CD4-positive, alpha-beta T cell (primary cell): ENCODE results near the gene IGF2R. TPM values are rescaled to one million over a fixed set of nuclear protein-coding genes. Genes with fewer than 3 reads are reported as not detected.
"Not testable (repeated sequence)": the region's sequence is repeated elsewhere in the genome, so short reads cannot be mapped to it uniquely, and the experiment has no call there.

Experiments used
- ATAC-seq: fragments of 200-7000 bp; cut with Tn5 transposase; one replicate; pipeline ENCODE4 v1.10.0; 2022; ENCODE audit warnings: mild to moderate bottlenecking; ENCODE audit not compliant: poor library complexity
- CTCF ChIA-PET: fragments of 350-600 bp; sonication (Branson Sonifier 250); formaldehyde crosslinking; loops from one replicate; lab custom pipeline; 2021; ENCODE audit warnings: antibody characterized with exemption, inconsistent platforms; lab: Charles Lee
- POLR2A ChIA-PET: fragments of 350-600 bp; sonication (Branson Sonifier 250); formaldehyde crosslinking; loops from one replicate; lab custom pipeline; 2021; ENCODE audit warnings: antibody characterized with exemption, inconsistent platforms; lab: Charles Lee
- DNase-seq, 14 experiments: peaks; one replicate each; pipeline ENCODE4 v3.0.0-alpha.2; 2013 to 2020; ENCODE audit warnings: mixed read lengths in 2 of 14
- H3K27ac ChIP-seq, 2 donors: one replicate each; pipeline versions ENCODE4 v1.5.1 to v1.7.0; 2013; ENCODE audit warnings: low read length in 2 of 2, low read depth in 1 of 2, mild to moderate bottlenecking in 1 of 2
- H3K27me3 ChIP-seq, 2 experiments: 1 replicate in 1 of 2; 2 replicates in 1 of 2; pipeline versions ENCODE4 v1.6.1 to v1.7.0; 2013; ENCODE audit warnings: low read length in 2 of 2, control low read depth in 1 of 2, mild to moderate bottlenecking in 1 of 2, moderate library complexity in 1 of 2; ENCODE audit not compliant: insufficient read depth in 2 of 2, control insufficient read depth in 1 of 2
- H3K36me3 ChIP-seq: one replicate; pipeline ENCODE4 v1.6.1; 2013; ENCODE audit warnings: low read length, control low read depth; ENCODE audit not compliant: insufficient read depth
- H3K4me1 ChIP-seq: one replicate; pipeline ENCODE4 v1.6.1; 2013; ENCODE audit warnings: low read length, control low read depth; ENCODE audit not compliant: insufficient read depth
- H3K4me3 ChIP-seq: one replicate; pipeline ENCODE4 v1.5.1; 2013; ENCODE audit warnings: mild to moderate bottlenecking, low read length, moderate library complexity
- H3K9me3 ChIP-seq, 2 experiments: 1 replicate in 1 of 2; 2 replicates in 1 of 2; pipeline versions ENCODE4 v1.6.1 to v1.7.0; 2013; ENCODE audit warnings: low read length in 2 of 2, mild to moderate bottlenecking in 2 of 2, control low read depth in 1 of 2, moderate library complexity in 1 of 2; ENCODE audit not compliant: control insufficient read depth in 1 of 2, insufficient read depth in 1 of 2
- H3K27ac Mint-ChIP-seq: one replicate; pipeline ENCODE4 v1.8.0; 2020; ENCODE audit warnings: mixed read lengths
- H3K27me3 Mint-ChIP-seq: one replicate; pipeline ENCODE4 v1.8.0; 2021; ENCODE audit warnings: mixed read lengths
- H3K36me3 Mint-ChIP-seq: one replicate; pipeline ENCODE4 v1.8.0; 2021; ENCODE audit warnings: low read depth, mixed read lengths
- H3K4me1 Mint-ChIP-seq: one replicate; pipeline ENCODE4 v1.8.0; 2021; ENCODE audit warnings: low read depth, mixed read lengths
- H3K4me3 Mint-ChIP-seq: one replicate; pipeline ENCODE4 v1.8.0; 2020; ENCODE audit warnings: mild to moderate bottlenecking, mixed read lengths
- H3K9me3 Mint-ChIP-seq: one replicate; pipeline ENCODE4 v1.8.0; 2020; ENCODE audit warnings: mixed read lengths
- intact Hi-C, 2 experiments: fragments of 100-400 bp; cut with DNase I in 1 of 2; cut with micrococcal nuclease in 1 of 2; formaldehyde crosslinking; loops; one replicate each; pipeline versions ENCODE4 v1.15.1 to v1.9.0; 2023 to 2025; cut with DNase I, micrococcal nuclease
- total RNA-seq, 174 experiments: library from RNA in 2 of 174; stranded (reverse) in 2 of 174; gene quantifications; one replicate each; pipeline ENCODE4 v1.2.3 and lab custom pipeline; 2021 to 2026
- TF ChIP-seq, protein P1 (sequence below): fragments of 200-600 bp; IDR thresholded peaks from one replicate; pipeline ENCODE4 v1.8.0; 2022; ENCODE audit warnings: antibody characterized with exemption, mild to moderate bottlenecking

IGF2R gene
- total RNA-seq, 2 experiments from 2014 or later = 43.8 to 46.7 TPM

DNA sequence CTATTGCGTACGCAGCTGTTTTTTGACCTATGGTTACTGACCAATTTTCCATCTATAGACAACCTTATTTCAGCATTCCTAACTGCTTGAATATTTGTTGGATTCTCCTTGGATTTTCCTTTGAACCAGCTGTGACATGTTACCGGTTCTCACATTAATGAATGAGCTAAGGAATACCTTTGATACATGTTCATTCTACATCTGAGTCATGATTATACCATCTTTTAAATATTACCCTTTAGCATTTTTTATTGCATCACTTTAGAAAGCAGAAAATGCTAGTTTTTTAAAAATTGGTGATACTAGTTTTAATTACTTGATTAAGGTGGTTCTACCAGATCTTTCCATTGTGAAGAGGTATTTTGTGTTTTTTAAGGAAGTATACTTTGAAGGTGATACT, 1.9 kb upstream of the IGF2R start:
- Mint-ChIP-seq H3K9me3 (no peaks in the 10 kb centered on the region), H3K27ac (no peak overlapping the region)

DNA sequence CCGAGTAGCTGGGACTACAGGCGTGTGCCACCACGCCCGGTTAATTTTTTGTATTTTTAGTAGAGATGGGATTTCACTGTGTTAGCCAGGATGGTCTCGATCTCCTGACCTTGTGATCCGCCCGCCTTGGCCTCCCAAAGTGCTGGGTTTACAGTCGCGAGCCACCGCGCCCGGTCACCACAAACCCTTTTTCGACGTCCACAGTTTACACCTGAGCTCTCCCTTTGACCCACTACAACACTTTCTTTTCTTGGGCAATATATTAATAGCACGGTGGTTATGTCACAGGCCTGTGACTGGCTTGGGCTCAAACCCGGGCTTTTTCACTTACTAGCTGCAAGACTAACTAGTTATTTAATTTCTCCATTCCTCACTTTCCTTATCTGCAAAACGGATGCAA, 1.3 kb upstream of the IGF2R start:
- not testable (repeated sequence) for H3K9me3 ChIP-seq, ATAC-seq, H3K27ac ChIP-seq, H3K27me3 Mint-ChIP-seq, DNase-seq, H3K4me3 ChIP-seq, H3K27me3 ChIP-seq, H3K36me3 ChIP-seq, H3K36me3 Mint-ChIP-seq, H3K9me3 Mint-ChIP-seq
- intact Hi-C loops = loop anchor here in 1 of 2 experiments (2.0 to 10.0 kb wide), 3 partner anchors 179 to 557 kb away; partner anchors contain the start of genes TCP1 and WTAP
- H3K4me3 Mint-ChIP-seq = peak overlapping the region; percentile 90
- peaks cover 35% of the 10 kb centered on the region for H3K4me1 Mint-ChIP-seq
- H3K4me1 ChIP-seq = peaks cover 34% of the 10 kb centered on the region
- CTCF ChIA-PET = interaction anchor here (0.8 to 1.2 kb wide), 3 partner anchors 9 to 276 kb away, joined by 3 read pairs; no protein-coding TSS in a partner anchor
- H3K27ac Mint-ChIP-seq = peak overlapping the region; percentile 87
- POLR2A ChIA-PET = interaction anchor here (1.2 to 3.8 kb wide), 6 partner anchors 14 to 241 kb away, joined by 5 to 20 read pairs (median 10); partner anchors contain the start of genes MRPL18, TCP1 and WTAP

More for the DNA sequence above, 1.9 kb upstream of the IGF2R start:
- Mint-ChIP-seq H3K36me3 (peaks cover 9% of the 10 kb centered on the region), H3K4me1 (peaks cover 28% of the 10 kb centered on the region), H3K4me3 (no peak overlapping the region), H3K27me3 (no peaks in the 10 kb centered on the region)
- intact Hi-C loops = loop anchor here in 1 of 2 experiments (2.0 to 10.0 kb wide), 2 partner anchors 178 to 558 kb away; partner anchors contain the start of gene TCP1
- Histone ChIP-seq H3K36me3 (no peaks in the 10 kb centered on the region), H3K4me1 (peaks cover 28% of the 10 kb centered on the region), H3K27me3 (no peaks in the 10 kb centered on the region), H3K27ac (no peak overlapping the region), H3K9me3 (no peaks in the 10 kb centered on the region), H3K4me3 (no peak overlapping the region)
- ChIA-PET POLR2A (interaction anchor here (3.8 kb wide), 1 partner anchor 240 kb away, joined by 20 read pairs; the partner anchor contains the start of gene WTAP), CTCF (interaction anchor here (1.2 kb wide), 1 partner anchor 276 kb away, joined by 3 read pairs; no protein-coding TSS in a partner anchor)
- ATAC-seq (no peak), DNase-seq (no peak)
- TF ChIP-seq, protein P1, sequence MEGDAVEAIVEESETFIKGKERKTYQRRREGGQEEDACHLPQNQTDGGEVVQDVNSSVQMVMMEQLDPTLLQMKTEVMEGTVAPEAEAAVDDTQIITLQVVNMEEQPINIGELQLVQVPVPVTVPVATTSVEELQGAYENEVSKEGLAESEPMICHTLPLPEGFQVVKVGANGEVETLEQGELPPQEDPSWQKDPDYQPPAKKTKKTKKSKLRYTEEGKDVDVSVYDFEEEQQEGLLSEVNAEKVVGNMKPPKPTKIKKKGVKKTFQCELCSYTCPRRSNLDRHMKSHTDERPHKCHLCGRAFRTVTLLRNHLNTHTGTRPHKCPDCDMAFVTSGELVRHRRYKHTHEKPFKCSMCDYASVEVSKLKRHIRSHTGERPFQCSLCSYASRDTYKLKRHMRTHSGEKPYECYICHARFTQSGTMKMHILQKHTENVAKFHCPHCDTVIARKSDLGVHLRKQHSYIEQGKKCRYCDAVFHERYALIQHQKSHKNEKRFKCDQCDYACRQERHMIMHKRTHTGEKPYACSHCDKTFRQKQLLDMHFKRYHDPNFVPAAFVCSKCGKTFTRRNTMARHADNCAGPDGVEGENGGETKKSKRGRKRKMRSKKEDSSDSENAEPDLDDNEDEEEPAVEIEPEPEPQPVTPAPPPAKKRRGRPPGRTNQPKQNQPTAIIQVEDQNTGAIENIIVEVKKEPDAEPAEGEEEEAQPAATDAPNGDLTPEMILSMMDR = no peak

DNA sequence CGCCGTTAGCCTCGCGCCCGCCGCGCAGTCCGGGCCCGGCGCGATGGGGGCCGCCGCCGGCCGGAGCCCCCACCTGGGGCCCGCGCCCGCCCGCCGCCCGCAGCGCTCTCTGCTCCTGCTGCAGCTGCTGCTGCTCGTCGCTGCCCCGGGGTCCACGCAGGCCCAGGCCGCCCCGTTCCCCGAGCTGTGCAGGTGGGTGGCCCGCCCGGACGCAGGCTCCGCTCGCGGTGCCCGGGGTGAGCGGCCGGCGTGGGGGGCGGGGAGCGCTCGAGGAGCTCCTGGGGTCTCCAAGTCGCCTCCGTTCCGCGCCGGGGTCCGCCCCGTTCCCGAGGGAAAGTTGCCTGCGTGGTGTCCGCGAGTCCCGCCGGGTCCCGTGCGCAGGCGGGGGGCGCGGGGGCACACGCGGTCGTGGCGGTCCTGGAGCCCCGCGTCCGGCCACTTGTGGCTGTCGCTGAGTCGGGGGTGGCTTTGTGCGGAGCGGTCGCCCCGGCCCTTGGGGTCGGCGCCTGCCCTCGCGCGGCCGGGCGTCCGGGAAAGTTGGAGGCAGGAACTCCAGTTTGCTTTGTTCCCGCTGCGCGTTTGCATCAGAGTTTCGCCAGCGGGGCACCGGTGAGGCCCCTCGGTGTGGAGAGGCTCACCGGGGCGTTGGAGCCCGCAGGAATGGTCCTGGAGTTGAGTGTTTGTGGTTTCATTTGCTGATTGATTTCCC, 476 bp downstream of the IGF2R start:
- H3K27me3 Mint-ChIP-seq = no peaks in the 10 kb centered on the region
- Histone ChIP-seq H3K4me3 (peak overlapping the region; percentile 76), H3K27ac (peak overlapping the region; percentile 31 to 36), H3K4me1 (peaks cover 46% of the 10 kb centered on the region), H3K9me3 (no peaks in the 10 kb centered on the region), H3K36me3 (no peaks in the 10 kb centered on the region), H3K27me3 (no peaks in the 10 kb centered on the region)
- H3K9me3 Mint-ChIP-seq = no peaks in the 10 kb centered on the region
- peak; percentile 57 for ATAC-seq
- intact Hi-C loops = loop anchor here in 1 of 2 experiments (2.0 to 10.0 kb wide), 2 partner anchors 243 to 555 kb away; partner anchors contain the start of gene WTAP
- peak overlapping the region; percentile 98 for H3K4me3 Mint-ChIP-seq
- H3K36me3 Mint-ChIP-seq = peaks cover 9% of the 10 kb centered on the region
- ChIA-PET CTCF (no interaction called here), POLR2A (interaction anchor here (0.9 to 3.8 kb wide), 6 partner anchors 9 to 243 kb away, joined by 3 to 20 read pairs (median 10); partner anchors contain the start of genes MRPL18, TCP1 and WTAP)
- TF ChIP-seq, protein P1 = no peak
- DNase-seq = peak in 7 of 14 experiments; percentile 22 to 49 (median 36)
- peaks cover 52% of the 10 kb centered on the region for H3K4me1 Mint-ChIP-seq
- H3K27ac Mint-ChIP-seq = peak overlapping the region; percentile 91
